Measurements from ENCODE around the gene RNF31.

DNA sequence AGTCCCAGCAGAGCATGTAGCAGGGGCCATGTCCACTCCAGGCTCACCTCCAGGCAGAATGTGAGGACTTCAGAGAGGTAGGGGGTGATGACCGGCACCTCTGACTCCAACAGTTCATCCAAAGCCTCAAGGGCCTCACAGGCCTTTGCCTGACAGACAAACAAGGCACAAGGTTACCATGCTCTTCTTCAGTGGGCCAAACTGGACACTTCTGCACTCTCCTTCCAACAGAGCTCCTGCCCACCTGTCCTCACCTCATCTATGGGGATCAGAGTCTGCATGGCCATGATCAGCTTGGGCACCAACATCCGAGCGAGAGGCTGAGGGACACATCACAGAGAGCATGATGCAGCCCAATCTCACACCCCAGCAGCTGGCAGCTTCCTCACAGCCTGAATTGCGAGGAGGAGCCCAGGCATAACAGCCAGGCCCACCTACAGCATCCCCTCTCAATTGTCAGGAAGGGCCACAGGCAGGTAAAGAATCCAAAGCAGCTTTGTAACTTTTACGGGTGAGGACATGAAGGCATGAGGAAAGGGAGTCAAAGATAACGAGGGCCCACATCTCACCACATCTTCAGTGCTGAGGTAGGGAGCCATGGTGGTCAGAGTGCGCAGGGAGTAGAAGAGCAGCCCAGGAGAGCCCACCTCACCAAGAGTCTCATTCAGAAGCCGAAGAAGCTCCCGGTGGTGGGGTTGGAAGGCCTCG, 39.7 kb downstream of the RNF31 start:
- TF ChIP-seq, protein P1, sequence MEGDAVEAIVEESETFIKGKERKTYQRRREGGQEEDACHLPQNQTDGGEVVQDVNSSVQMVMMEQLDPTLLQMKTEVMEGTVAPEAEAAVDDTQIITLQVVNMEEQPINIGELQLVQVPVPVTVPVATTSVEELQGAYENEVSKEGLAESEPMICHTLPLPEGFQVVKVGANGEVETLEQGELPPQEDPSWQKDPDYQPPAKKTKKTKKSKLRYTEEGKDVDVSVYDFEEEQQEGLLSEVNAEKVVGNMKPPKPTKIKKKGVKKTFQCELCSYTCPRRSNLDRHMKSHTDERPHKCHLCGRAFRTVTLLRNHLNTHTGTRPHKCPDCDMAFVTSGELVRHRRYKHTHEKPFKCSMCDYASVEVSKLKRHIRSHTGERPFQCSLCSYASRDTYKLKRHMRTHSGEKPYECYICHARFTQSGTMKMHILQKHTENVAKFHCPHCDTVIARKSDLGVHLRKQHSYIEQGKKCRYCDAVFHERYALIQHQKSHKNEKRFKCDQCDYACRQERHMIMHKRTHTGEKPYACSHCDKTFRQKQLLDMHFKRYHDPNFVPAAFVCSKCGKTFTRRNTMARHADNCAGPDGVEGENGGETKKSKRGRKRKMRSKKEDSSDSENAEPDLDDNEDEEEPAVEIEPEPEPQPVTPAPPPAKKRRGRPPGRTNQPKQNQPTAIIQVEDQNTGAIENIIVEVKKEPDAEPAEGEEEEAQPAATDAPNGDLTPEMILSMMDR (IDR thresholded peaks at IDR 0.05; ENCODE audit: low read length), result no peak
- TF ChIP-seq EZH2phosphoT487 (IDR thresholded peaks at IDR 0.05; ENCODE audit: low read length), result no peak
